T47D (cell line): ENCODE measurements around the gene L3MBTL1.
"Not testable (repeated sequence)": the region's sequence is repeated elsewhere in the genome, so short reads cannot be mapped to it uniquely, and the experiment has no call there.

Experiments used
- DNase-seq, 2 experiments: peaks; one replicate each; pipeline versions ENCODE4 v3.0.0 to v3.0.0-alpha.2; 2011 to 2012; ENCODE audit warnings: low read depth in 1 of 2, low spot score in 1 of 2
- JUND ChIP-seq: IDR thresholded peaks from 2 replicates; pipeline ENCODE4 v1.6.1; 2012; ENCODE audit warnings: low read depth
- in situ Hi-C: cut with HindIII; loops from 2 replicates; pipeline ENCODE4 v1.10.0; 2016; ENCODE audit warnings: low sequenced_read_pairs, low pct_unique_long_range_greater_than_20kb

The L3MBTL1 gene

DNA sequence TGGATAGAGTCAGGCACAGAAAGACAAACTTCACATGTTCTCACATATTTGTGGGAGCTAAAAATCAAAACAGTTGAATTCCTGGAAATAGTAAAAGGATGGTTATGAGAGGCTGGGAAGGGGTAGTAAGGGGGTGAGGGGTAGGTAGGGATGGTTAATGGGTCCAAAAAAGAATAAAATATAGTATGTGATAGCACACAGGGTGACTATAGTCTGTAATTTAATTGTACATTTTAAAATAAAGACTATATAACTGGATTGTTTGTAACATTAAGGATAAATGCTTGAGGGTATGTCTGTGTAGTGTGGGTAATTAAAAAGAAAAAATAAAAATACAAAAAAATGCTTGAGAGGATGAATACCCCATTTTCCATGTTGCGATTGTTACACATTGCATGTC, 39.9 kb upstream of the L3MBTL1 start:
- no peak for DNase-seq
- in situ Hi-C loops = no loop called here
- no peak for TF ChIP-seq JUND

DNA sequence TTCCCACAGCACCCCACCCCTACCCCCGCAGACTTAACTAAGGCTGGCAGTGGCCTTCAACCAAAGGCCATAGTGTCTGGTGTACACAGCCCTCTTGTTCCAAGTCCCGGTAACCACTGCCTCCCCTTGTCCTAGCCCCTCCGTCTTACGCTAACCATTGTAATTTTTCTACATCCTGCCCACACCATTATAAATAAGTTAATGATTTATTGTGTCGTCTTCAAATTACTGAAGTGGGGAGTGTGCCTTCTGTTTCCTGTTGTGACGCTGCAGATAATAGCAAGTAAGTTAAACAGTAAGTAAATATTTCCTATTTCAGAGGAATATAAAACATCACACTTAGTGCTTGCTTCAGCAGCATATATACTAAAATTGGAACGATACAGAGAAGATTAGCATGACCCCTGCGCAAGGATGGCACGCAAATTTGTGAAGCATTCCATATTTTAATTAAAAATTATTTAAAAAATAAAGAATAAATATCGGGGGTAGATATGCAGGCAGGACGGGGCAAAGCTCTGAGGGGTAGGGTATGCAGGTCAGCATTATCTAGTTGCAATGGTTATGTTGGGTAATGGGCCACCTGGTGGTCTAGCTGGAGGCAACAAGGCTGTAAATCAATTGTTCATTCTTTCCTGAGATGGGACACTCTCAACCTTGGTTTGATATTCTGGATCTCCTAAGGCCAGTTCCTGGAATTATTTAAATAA, 34.7 kb upstream of the L3MBTL1 start:
- DNase-seq = no peak
- in situ Hi-C loops = no loop called here
- no peak for TF ChIP-seq JUND

- TF ChIP-seq JUND = no peak
- in situ Hi-C loops = no loop called here
- no peak for DNase-seq
These were observed 34.2 kb upstream of the L3MBTL1 start for GRCh38 chr20:43473381-43473704.

DNA sequence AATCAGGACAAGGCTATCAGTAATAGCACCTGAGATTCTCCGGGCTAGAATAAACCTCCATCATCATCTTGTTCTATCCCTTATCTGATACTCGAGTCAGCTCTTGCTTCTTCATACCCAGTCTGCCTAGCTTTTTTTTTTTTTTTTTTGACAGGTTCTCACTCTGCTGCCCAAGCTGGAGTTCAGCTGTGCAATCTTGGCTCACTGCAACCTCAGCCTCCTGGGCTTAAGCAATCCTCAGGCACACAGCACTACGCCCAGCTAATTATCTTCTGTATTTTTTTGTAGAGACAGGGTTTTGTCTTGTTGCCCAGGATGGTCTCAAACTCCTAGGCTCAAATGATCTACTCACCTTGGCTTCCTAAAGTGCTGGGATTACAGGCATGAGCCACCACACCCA, 30.3 kb upstream of the L3MBTL1 start:
- in situ Hi-C loops = no loop called here
- no peak for DNase-seq
- no peak for TF ChIP-seq JUND

DNA sequence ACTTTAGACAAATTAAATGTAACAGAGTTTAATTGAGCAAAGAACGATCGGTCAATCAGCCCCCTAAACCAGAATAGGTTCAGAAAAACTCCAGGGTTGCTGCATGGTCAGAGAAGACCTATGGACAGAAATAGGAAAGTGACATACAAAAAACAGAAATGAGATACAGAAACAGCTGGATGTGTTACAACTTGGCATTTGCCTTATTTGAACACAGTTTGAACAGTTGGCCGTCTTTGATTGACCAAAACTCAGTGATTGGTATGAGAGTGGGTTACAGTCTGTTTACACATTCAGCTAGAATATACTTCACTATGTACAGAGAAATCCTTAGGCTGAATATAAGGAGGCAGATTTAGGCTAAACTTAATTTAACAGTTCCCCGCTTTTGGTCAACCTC, 29.9 kb upstream of the L3MBTL1 start:
- TF ChIP-seq JUND = no peak
- in situ Hi-C loops = no loop called here
- DNase-seq = no peak

- no peak for TF ChIP-seq JUND
- in situ Hi-C loops = no loop called here
- DNase-seq = no peak
These were observed 17.5 kb upstream of the L3MBTL1 start for GRCh38 chr20:43490038-43490437.

DNA sequence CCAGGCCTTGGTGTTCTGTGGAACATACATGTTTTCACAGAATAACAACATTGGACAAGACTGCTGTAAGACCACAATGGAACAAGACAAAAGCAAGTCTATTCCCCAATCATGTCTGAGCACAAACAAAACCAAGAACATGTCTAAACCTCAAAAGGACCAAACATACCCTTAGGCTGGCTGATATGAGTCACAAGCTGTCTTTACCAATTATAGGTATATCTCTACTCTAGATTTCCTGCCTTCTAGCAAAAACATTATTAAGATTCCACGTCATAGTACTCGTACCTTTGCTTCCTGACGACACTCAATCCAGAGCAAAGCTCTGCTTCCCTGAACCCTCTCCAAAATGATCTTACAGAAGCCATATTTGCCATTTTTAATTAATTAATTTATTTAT, 15.4 kb upstream of the L3MBTL1 start:
- in situ Hi-C loops = no loop called here
- no peak for DNase-seq
- no peak for TF ChIP-seq JUND

DNA sequence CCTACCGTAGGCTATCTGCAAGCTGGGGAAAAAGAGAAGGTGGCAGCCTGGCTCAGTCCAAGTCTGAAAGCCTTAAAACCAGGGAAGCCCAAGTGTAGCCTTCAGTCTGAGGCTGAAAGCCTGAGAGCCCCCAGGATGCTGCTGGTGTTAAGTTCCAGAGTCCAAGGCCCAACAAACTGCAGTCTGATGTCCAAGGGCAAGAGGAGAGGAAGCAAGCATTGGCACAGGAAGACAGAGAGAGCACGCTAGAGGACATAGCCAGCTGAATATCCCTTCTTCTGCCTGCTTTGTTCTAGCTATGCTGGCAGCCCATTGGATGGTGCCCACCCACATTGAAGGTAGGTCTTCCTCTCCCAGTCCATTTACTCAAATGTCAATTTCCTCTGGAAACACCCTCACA, 12.1 kb upstream of the L3MBTL1 start:
- DNase-seq = no peak
- in situ Hi-C loops = no loop called here
- no peak for TF ChIP-seq JUND

- DNase-seq, in situ Hi-C loops: not testable (repeated sequence)
These were observed 5.5 kb upstream of the L3MBTL1 start for GRCh38 chr20:43502021-43502420.

DNA sequence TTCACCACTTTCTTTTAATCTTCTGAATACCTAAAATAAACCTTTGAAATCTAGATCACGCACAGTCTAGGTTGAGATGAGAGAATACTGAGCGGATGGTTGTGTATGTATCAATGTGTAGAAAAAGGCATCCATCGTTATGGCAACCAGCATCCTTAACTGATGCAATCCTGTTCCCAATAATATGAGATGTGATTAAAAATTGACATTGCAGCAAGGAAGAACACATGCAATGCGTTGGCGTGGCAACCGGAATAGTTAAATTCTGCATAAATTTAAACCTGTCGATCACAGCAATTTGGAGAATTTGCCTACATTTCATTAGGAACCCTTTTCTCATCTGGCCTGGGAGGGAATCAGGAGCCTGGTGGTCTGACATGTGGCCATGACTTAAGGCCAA, 1.3 kb upstream of the L3MBTL1 start:
- no peak for DNase-seq
- no peak for TF ChIP-seq JUND
- in situ Hi-C loops = no loop called here

DNA sequence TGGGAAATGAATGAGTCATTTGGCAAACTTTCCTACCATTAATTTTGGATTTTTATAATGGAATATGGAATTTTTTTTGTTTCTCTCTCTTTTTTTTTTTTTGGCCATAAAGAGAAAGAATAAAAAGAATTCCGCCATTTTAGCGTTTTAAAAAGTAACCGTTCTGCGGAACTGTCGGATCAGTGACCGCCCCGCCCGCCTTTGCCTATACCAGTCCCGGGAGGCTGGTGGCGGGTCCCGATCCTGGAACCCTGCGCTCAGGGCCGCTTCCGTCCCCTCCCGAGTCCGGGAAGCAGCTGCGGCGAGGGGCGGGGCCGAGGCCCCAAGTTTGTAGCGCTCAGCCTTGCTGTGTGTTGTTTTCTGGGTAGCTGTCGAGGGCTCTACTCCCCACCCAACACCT, 609 bp downstream of the L3MBTL1 start:
- in situ Hi-C loops = no loop called here
- no peak for DNase-seq

DNA sequence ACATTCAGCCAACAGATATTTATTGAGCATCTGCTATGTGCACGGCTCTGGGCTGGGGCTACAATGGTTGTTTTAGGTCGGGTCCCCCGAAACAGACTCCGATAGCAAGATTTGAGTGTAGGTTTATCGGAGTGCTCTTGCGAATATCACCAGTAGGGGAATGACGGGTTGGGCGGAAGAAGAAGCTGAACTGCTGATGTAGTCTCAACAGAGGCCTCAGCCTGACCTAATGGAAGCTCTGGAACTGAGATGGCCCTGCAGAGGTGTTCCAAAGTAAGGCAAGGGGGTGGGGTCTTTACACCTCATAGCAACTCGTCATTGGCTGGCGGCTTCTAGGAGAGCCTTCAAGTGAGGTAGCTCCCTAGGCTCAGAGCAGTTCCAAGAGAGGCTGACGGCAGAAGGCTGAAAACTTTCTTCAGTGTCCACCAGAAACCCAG, 1.1 kb downstream of the L3MBTL1 start:
- DNase-seq = peak in 1 of 2 experiments; percentile 18
- in situ Hi-C loops = no loop called here
- no peak for TF ChIP-seq JUND

More for the DNA sequence above, 609 bp downstream of the L3MBTL1 start:
- TF ChIP-seq JUND = no peak

DNA sequence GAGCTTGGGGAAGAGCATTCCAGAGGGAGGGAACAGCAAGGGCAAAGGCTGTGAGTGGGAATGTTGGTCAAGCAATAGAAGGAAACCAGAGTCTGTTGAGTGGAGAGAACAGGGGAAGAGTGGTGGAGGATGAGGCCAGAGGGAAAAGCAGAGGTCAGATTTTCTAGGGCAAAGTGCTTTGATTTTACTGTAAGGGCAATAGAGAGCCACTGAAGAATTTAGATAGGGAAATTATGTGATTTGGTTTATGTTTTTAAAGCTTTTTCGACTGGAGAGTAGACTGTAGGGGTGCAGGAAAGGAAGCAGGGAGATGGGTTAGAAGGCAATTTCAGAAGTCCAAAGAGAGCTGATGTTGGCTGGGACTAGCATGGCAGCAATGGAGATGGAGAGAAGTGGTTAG, 4.4 kb downstream of the L3MBTL1 start:
- DNase-seq = no peak

DNA sequence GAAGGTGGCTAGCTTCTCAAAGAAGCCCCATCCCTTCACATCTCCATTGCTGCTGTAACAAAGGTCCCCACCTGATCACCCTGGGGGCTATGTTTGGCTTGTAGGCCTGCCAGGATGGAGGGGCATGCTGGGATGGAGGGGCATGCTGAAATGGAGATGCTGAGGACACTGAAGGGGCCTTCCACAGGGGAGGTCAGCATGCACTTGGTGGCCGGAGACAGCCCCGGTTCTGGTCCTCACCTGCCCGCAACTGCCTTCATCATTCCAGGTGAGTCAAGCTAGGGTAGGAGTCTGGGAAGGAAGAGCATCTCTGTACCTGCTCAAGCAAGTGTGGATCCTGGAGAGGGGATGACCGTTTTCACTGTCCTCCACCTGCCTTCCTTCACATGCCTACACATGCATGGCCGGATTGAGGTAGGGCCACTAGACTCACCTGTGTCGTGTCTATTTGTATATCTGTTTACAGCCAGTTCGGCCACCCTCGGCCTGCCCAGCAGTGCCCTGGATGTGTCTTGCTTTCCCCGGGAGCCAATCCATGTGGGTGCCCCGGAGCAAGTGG, 6.0 kb downstream of the L3MBTL1 start:
- no peak for TF ChIP-seq JUND
- in situ Hi-C loops = no loop called here
- DNase-seq = no peak

More for the DNA sequence above, 4.4 kb downstream of the L3MBTL1 start:
- in situ Hi-C loops = no loop called here
- no peak for TF ChIP-seq JUND
